HEK293 (cell line): ENCODE results near the gene CPA5.

Experiments
- CTCF ChIP-seq: fragments of 450-650 bp; formaldehyde crosslinking; IDR thresholded peaks from 2 replicates; pipeline ENCODE4 v1.5.1; 2016; ENCODE audit warnings: missing biosample characterization, missing genetic modification characterization
- KLF10 ChIP-seq: fragments of 450-650 bp; IDR thresholded peaks from 2 replicates; pipeline ENCODE4 v1.5.1; 2018; ENCODE audit warnings: missing biosample characterization, mild to moderate bottlenecking, missing genetic modification characterization
- REST ChIP-seq: fragments of 450-650 bp; formaldehyde crosslinking; IDR thresholded peaks from 2 replicates; pipeline ENCODE4 v1.5.1; 2016; ENCODE audit warnings: missing biosample characterization, missing genetic modification characterization
- TSHZ1 ChIP-seq: fragments of 450-650 bp; formaldehyde crosslinking; IDR thresholded peaks from 2 replicates; pipeline ENCODE4 v1.5.1; 2016; ENCODE audit warnings: missing biosample characterization, missing genetic modification characterization, borderline replicate concordance
- ZBTB11 ChIP-seq: fragments of 450-650 bp; formaldehyde crosslinking; conservative IDR thresholded peaks from 2 replicates; pipeline ENCODE4 v1.5.1; 2016; ENCODE audit warnings: low read depth, missing biosample characterization, missing genetic modification characterization
- ZBTB20 ChIP-seq: fragments of 450-650 bp; formaldehyde crosslinking; IDR thresholded peaks from 2 replicates; pipeline ENCODE4 v1.5.1; 2016; ENCODE audit warnings: missing biosample characterization, missing genetic modification characterization
- ZNF10 ChIP-seq: fragments of 450-650 bp; formaldehyde crosslinking; IDR thresholded peaks from 2 replicates; pipeline ENCODE4 v1.5.1; 2017; ENCODE audit warnings: missing biosample characterization, missing genetic modification characterization
- ZNF24 ChIP-seq: fragments of 450-650 bp; formaldehyde crosslinking; IDR thresholded peaks from 2 replicates; pipeline ENCODE4 v1.5.1; 2016; ENCODE audit warnings: missing biosample characterization, missing genetic modification characterization
- ZNF777 ChIP-seq: fragments of 450-650 bp; formaldehyde crosslinking; IDR thresholded peaks from 2 replicates; pipeline ENCODE4 v1.5.1; 2017; ENCODE audit warnings: missing biosample characterization, missing genetic modification characterization, borderline replicate concordance

- TF ChIP-seq TSHZ1 (tag by site-specific recombination) (no peak), REST (tag by site-specific recombination) (no peak), ZBTB20 (tag by site-specific recombination) (no peak), CTCF (tag by site-specific recombination) (no peak), ZNF24 (tag by site-specific recombination) (no peak), ZBTB11 (no peak), ZNF10 (tag by site-specific recombination) (no peak), ZNF777 (tag by site-specific recombination) (no peak), KLF10 (tag by site-specific recombination) (no peak)
Observed at GRCh38 chr7:130417213-130417612, 72.6 kb downstream of the CPA5 start.
